ENCODE measurements around the gene SRP68.

SRP68 gene

DNA sequence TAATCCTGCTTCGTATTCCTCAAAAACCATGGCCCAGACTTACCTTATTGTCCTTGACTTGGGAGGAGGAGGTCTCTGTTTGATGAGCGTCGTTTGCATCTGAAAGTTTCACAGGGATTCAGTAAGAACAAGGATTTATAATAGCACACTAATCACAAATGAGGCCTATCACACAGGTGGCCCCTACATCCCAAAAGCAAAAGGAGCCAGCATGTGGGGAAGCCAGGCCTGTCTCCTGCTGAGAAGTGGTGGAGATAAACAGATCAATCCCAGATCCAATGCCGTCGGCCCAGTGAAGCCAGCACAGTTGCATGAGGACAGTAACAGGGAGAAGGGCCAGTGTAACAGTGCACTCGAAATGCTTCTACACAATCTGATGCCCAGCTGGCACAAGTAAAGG, 31.9 kb downstream of the SRP68 start:
- no peak overlapping the region for H3K4me3 ChIP-seq (ENCODE audit: control insufficient read depth, low read depth, low read length)
- TF ChIP-seq, protein P1, sequence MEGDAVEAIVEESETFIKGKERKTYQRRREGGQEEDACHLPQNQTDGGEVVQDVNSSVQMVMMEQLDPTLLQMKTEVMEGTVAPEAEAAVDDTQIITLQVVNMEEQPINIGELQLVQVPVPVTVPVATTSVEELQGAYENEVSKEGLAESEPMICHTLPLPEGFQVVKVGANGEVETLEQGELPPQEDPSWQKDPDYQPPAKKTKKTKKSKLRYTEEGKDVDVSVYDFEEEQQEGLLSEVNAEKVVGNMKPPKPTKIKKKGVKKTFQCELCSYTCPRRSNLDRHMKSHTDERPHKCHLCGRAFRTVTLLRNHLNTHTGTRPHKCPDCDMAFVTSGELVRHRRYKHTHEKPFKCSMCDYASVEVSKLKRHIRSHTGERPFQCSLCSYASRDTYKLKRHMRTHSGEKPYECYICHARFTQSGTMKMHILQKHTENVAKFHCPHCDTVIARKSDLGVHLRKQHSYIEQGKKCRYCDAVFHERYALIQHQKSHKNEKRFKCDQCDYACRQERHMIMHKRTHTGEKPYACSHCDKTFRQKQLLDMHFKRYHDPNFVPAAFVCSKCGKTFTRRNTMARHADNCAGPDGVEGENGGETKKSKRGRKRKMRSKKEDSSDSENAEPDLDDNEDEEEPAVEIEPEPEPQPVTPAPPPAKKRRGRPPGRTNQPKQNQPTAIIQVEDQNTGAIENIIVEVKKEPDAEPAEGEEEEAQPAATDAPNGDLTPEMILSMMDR (conservative IDR thresholded peaks at IDR 0.05; ENCODE audit: control insufficient read depth, insufficient read depth, low read depth, low read length): no peak
- no peak for DNase-seq (ENCODE audit: low read depth)

DNA sequence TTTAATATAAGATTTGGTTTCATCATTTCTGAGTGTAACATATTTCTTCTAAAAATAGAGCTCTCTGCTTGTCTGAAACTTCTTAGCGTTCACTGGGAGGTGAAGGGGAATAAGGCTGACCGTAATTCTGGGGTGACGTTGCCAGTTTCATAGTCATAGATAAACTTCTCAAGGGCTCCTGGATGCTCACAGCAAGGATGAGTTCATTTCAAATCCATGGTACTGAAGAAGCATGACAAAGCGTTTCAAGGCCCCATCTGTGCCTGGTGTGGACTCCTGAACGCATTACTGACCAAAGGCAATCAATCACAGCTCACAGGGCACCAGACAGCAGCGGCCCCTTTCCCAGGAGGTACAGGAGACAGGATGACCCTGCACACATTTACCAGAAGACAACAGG, 33.2 kb downstream of the SRP68 start:
- H3K4me3 ChIP-seq (ENCODE audit: control insufficient read depth, low read depth, low read length): no peak overlapping the region
- DNase-seq (ENCODE audit: low read depth): peak; percentile 35
- TF ChIP-seq, protein P1 (conservative IDR thresholded peaks at IDR 0.05; ENCODE audit: control insufficient read depth, insufficient read depth, low read depth, low read length): no peak

DNA sequence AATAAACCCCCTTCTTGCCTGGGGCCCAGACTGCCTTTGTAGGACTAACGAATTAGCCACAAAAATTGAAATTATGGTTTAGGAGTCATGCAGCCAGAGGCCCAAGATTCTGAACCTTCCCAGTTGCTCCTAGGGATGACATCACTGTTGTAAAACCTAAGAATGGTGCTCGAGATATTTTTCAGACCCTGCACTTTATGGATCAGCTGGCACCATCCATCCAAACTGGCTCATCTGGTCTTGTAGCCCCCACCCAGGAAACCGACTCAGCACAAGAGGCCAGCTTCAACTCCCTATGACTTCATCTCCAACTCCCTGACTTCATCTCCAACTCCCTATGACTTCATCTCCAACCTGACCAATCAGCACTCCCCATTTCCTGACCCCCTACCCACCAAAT, 34.3 kb downstream of the SRP68 start:
- H3K4me3 ChIP-seq (ENCODE audit: control insufficient read depth, low read depth, low read length): no peak overlapping the region
- TF ChIP-seq, protein P1 (conservative IDR thresholded peaks at IDR 0.05; ENCODE audit: control insufficient read depth, insufficient read depth, low read depth, low read length): no peak
- DNase-seq (ENCODE audit: low read depth): no peak

DNA sequence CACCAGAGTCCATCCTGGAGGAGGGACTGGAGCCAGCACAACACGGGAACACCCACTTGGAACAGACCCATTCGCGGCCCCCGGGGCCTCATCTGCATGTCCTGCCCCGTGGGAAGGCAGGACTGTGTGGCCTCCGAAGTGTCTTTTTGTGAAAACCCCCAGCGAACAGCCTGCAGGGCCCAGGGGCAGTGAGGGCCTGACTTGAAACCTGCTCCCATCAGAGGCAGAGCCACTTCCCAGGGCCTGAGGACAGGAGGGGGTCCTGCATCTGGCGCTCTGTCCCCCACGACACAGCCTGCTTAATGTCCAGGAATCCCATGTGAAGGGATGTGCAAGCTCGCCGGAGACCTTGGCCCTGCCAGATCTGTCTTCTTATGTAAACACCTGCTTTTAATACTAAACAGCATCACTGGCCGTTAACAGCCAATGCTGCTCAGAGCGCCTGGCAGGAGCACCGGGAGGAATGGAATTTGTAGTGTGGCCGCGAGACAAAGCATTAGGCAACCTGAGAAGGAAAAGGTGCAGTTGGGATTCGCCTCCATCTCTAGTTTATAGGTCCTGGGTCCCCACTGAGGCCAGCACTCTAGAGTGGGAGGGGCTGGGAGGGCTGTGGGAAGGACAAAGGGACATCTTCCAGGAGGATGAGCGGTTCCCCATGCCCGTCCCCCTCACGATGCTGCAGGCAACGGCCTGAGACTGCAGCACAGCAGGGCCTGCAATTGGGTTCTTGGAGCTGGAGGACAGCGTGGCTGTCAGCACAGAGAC, 35.6 kb downstream of the SRP68 start:
- H3K4me3 ChIP-seq (ENCODE audit: control insufficient read depth, low read depth, low read length): no peak overlapping the region
- no peak for DNase-seq (ENCODE audit: low read depth)
- TF ChIP-seq, protein P1 (conservative IDR thresholded peaks at IDR 0.05; ENCODE audit: control insufficient read depth, insufficient read depth, low read depth, low read length): no peak

DNA sequence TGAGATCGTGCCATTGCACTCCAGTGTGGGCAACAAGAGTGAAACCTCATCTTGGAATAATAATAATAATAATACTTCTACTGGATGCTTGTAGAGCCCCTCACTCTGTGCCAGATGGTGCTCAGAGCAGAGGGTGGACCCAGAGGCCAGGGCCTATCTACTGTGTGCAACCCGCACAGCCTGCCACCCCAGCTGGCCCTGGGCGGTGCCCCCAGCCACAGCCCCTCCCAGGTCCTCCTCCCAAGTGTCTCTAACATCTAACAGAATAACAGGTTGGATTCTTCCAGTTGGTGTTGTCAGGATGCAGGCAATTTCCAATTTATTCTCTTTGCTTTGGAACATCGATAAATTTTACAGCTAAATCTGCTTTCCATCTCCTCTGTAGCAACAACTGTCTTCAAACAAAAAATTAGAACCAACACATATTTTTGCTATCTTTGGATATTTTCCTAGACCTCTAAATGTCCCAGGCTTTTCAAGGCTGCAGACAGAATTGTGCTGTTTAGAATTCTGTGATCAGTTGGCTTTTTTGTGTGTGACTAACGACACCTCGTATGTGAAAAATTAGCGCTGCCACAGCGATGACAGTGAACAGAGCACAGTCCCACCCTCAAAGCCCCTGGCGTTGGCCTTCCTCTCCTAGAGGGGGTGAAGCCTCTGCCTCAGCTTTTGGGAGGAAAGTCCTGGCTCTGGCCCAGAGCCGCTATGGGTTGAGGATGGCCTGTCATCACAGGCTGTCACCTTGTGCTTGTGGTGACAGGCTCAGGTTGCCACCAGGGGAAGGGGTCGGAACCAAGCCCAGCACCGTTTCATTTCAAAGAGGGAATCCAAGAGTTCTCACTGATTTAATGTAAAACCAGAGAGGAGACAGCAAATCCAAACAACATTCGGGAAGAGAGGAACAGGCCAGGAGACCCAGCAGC, 37.6 kb downstream of the SRP68 start:
- TF ChIP-seq, protein P1 (conservative IDR thresholded peaks at IDR 0.05; ENCODE audit: control insufficient read depth, insufficient read depth, low read depth, low read length): no peak

DNA sequence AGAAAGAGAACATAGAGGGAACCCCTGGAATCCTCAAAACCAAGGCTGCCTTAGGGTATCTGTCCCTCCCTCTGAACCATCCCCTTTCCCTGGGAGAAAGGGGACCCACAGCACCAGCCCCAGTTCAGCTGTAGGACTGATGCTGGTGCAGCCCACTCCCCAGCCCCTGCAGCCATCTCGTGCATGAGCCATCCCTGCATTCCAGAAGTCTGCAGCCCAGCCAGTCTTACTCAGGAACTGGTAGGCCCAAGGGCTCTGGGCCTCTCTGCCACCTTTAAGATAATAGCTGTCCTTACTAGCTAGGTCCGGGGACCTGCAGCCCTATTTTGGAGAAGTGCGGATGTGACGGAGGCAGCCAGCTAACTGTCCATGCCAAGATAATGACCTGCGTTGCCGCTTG, 39.2 kb downstream of the SRP68 start:
- no peak overlapping the region for H3K4me3 ChIP-seq (ENCODE audit: control insufficient read depth, low read depth, low read length)
- no peak for DNase-seq (ENCODE audit: low read depth)
- TF ChIP-seq, protein P1 (conservative IDR thresholded peaks at IDR 0.05; ENCODE audit: control insufficient read depth, insufficient read depth, low read depth, low read length): no peak

More for the DNA sequence above, 37.6 kb downstream of the SRP68 start:
- H3K4me3 ChIP-seq (ENCODE audit: control insufficient read depth, low read depth, low read length): no peak overlapping the region
- DNase-seq (ENCODE audit: low read depth): no peak

Measured in fibroblast of mammary gland (primary cell).